Hematopoietic multipotent progenitor cell (in vitro differentiated cells): Measurements from ENCODE around the gene VOPP1. TPM values are rescaled to one million over a fixed set of nuclear protein-coding genes. Genes with fewer than 3 reads are reported as not detected.

Experiments
- DNase-seq, 3 donors: peaks; one replicate each; pipeline ENCODE4 v3.0.0-alpha.2; 2011 to 2015; ENCODE audit warnings: low read depth in 2 of 3, low spot score in 2 of 3
- total RNA-seq: library from RNA; depleted of rRNA; stranded (reverse); fragments of >200 nt; gene quantifications from one replicate; pipeline ENCODE4 v1.2.3, GENCODE V29; 2012

The VOPP1 gene
- total RNA-seq, 1 donor, result 29.4 TPM

GRCh38 chr7:55494951-55495350 is 77.4 kb downstream of the VOPP1 start:
- no peak for DNase-seq

GRCh38 chr7:55493408-55493807 is 78.9 kb downstream of the VOPP1 start:
- no peak for DNase-seq

- DNase-seq, result no peak
Measured at GRCh38 chr7:55491346-55491745, 81.0 kb downstream of the VOPP1 start.

GRCh38 chr7:55490099-55490498 is 82.2 kb downstream of the VOPP1 start:
- no peak for DNase-seq

- DNase-seq, result no peak
Measured at GRCh38 chr7:55489552-55489951, 82.8 kb downstream of the VOPP1 start.

- no peak for DNase-seq
Measured at GRCh38 chr7:55488804-55489340, 83.4 kb downstream of the VOPP1 start.

- no peak for DNase-seq
Measured at GRCh38 chr7:55488216-55488615, 84.1 kb downstream of the VOPP1 start.

- no peak for DNase-seq
Measured at GRCh38 chr7:55486991-55487390, 85.3 kb downstream of the VOPP1 start.

GRCh38 chr7:55486192-55486590 is 86.1 kb downstream of the VOPP1 start:
- no peak for DNase-seq

GRCh38 chr7:55485501-55486191 is 86.7 kb downstream of the VOPP1 start:
- DNase-seq, result no peak

- no peak for DNase-seq
Measured at GRCh38 chr7:55484834-55485233, 87.5 kb downstream of the VOPP1 start.

GRCh38 chr7:55484241-55484640 is 88.1 kb downstream of the VOPP1 start:
- no peak for DNase-seq

- DNase-seq, result no peak
Measured at GRCh38 chr7:55483046-55483445, 89.3 kb downstream of the VOPP1 start.

GRCh38 chr7:55481155-55481554 is 91.1 kb downstream of the VOPP1 start:
- DNase-seq, result no peak

GRCh38 chr7:55478700-55479099 is 93.6 kb downstream of the VOPP1 start:
- DNase-seq, result no peak

- no peak for DNase-seq
Measured at GRCh38 chr7:55477781-55478374, 94.4 kb downstream of the VOPP1 start.

- DNase-seq, result no peak
Measured at GRCh38 chr7:55476852-55477780, 95.2 kb downstream of the VOPP1 start.

- DNase-seq, result no peak
Measured at GRCh38 chr7:55475855-55476803, 96.2 kb downstream of the VOPP1 start.

- no peak for DNase-seq
Measured at GRCh38 chr7:55474944-55475854, 97.1 kb downstream of the VOPP1 start.
